ENCODE measurements around the gene EVPLL.

- no peak for TF ChIP-seq CTCF (IDR thresholded peaks at IDR 0.05)
- no peak for TF ChIP-seq EZH2 (IDR thresholded peaks at IDR 0.05; ENCODE audit: borderline replicate concordance, insufficient read depth, low read depth, low read length, poor library complexity, severe bottlenecking)
Observed at GRCh38 chr17:18368946-18369345, 8.6 kb upstream of the EVPLL start.

Measured in B cell (primary cell).